H1 (cell line): Measurements from ENCODE around the gene SDC4. TPM values are rescaled to one million over a fixed set of nuclear protein-coding genes. Genes with fewer than 3 reads are reported as not detected.

Experiments
- CTCF ChIA-PET: fragments of 300-600 bp; sonication (Branson Sonifier 250); formaldehyde crosslinking; loops from one replicate; lab custom pipeline; 2021; ENCODE audit not compliant: partially characterized antibody; lab: Charles Lee
- POLR2A ChIA-PET: fragments of 300-600 bp; sonication (Branson Sonifier 250); formaldehyde crosslinking; loops from one replicate; lab custom pipeline; 2021; ENCODE audit warnings: inconsistent platforms; ENCODE audit not compliant: partially characterized antibody; lab: Charles Lee
- DNase-seq, 2 experiments: peaks; one replicate each; pipeline versions ENCODE4 v3.0.0 to v3.0.0-alpha.2; 2010 to 2022; ENCODE audit warnings: low spot score in 2 of 2, low read depth in 1 of 2, mixed read lengths in 1 of 2
- FAIRE-seq: peaks from 2 replicates; lab custom pipeline; 2011; peaks lifted over from hg19 to GRCh38; lab: Jason Lieb, UNC
- H2AFZ ChIP-seq: 2 replicates; pipeline ENCODE4 v1.8.1; 2012; ENCODE audit warnings: low read length, inconsistent platforms
- H2AK5ac ChIP-seq: 2 replicates; pipeline ENCODE4 v1.6.1; 2013; ENCODE audit warnings: low read depth, low read length
- H2BK120ac ChIP-seq: replicated peaks from 2 replicates; pipeline ENCODE3; 2013; ENCODE audit warnings: low read depth, low read length, inconsistent platforms
- H2BK12ac ChIP-seq: 2 replicates; pipeline ENCODE4 v1.6.1; 2013; ENCODE audit warnings: low read depth, low read length
- H2BK15ac ChIP-seq: 2 replicates; pipeline ENCODE4 v1.6.1; 2013; ENCODE audit warnings: low read length
- H2BK20ac ChIP-seq: 2 replicates; pipeline ENCODE4 v1.6.1; 2013; ENCODE audit warnings: low read length
- H2BK5ac ChIP-seq: 2 replicates; pipeline ENCODE4 v1.6.1; 2013; ENCODE audit warnings: low read depth, low read length
- H3K14ac ChIP-seq: 2 replicates; pipeline ENCODE4 v1.6.1; 2013; ENCODE audit warnings: inconsistent platforms; ENCODE audit not compliant: insufficient read length
- H3K18ac ChIP-seq: 2 replicates; pipeline ENCODE4 v1.6.1; 2013; ENCODE audit warnings: low read length; ENCODE audit errors: extremely low read depth
- H3K23ac ChIP-seq: 2 replicates; pipeline ENCODE4 v1.6.1; 2013; ENCODE audit warnings: inconsistent platforms; ENCODE audit not compliant: insufficient read length
- H3K23me2 ChIP-seq: 2 replicates; pipeline ENCODE4 v1.6.1; 2013; ENCODE audit warnings: low read depth, low read length
- H3K27ac ChIP-seq: 2 replicates; pipeline ENCODE4 v1.6.1; 2011; ENCODE audit warnings: low read depth, low read length, inconsistent platforms
- H3K27me3 ChIP-seq, 4 experiments: replicated peaks in 1 of 4; 1 replicate in 1 of 4; 2 replicates in 3 of 4; pipeline versions ENCODE4 v1.6.1 to v1.8.1; 2011 to 2013; ENCODE audit warnings: low read length in 3 of 4, mild to moderate bottlenecking in 3 of 4, inconsistent platforms in 2 of 4, mixed read lengths in 2 of 4, moderate library complexity in 1 of 4; ENCODE audit not compliant: control insufficient read depth in 3 of 4, insufficient read depth in 3 of 4; ENCODE audit errors: extremely low read depth in 1 of 4
- H3K36me3 ChIP-seq, 4 experiments: 2 replicates each; pipeline versions ENCODE4 v1.6.1 to v1.8.1; 2011 to 2013; ENCODE audit warnings: mild to moderate bottlenecking in 4 of 4, low read length in 3 of 4, moderate library complexity in 2 of 4, control low read depth in 1 of 4, inconsistent platforms in 1 of 4; ENCODE audit not compliant: insufficient read depth in 4 of 4, control insufficient read depth in 2 of 4
- H3K4ac ChIP-seq: replicated peaks from 2 replicates; pipeline ENCODE3; 2013; ENCODE audit warnings: low read length, low read depth, mixed read lengths, inconsistent platforms; ENCODE audit not compliant: insufficient read length
- H3K4me1 ChIP-seq, 4 experiments: replicated peaks in 1 of 4; 1 replicate in 1 of 4; 2 replicates in 3 of 4; pipeline versions ENCODE4 v1.6.1 to v1.8.1; 2011 to 2013; ENCODE audit warnings: low read length in 3 of 4, inconsistent platforms in 2 of 4, mixed read lengths in 1 of 4; ENCODE audit not compliant: insufficient read depth in 4 of 4, control insufficient read depth in 3 of 4
- H3K4me2 ChIP-seq, 2 experiments: 2 replicates each; pipeline versions ENCODE4 v1.6.1 to v1.8.1; 2011 to 2013; ENCODE audit warnings: low read depth in 2 of 2, low read length in 2 of 2, control low read depth in 1 of 2, inconsistent platforms in 1 of 2, mild to moderate bottlenecking in 1 of 2; ENCODE audit not compliant: insufficient read depth in 1 of 2
- H3K4me3 ChIP-seq, 4 experiments: fragments of 200-600, 300-600 bp in 1 of 4; sonication (generic), shearing (Covaris generic), sonication (Bioruptor Twin) in 1 of 4; 2 replicates each; pipeline versions ENCODE4 v1.5.1 to v1.8.1; 2011 to 2016; ENCODE audit warnings: low read length in 4 of 4, low read depth in 3 of 4, control low read depth in 2 of 4, inconsistent platforms in 2 of 4, mild to moderate bottlenecking in 2 of 4, mixed read lengths in 1 of 4, moderate library complexity in 1 of 4; ENCODE audit not compliant: insufficient read depth in 2 of 4; ENCODE audit errors: extremely low read depth in 1 of 4
- H3K56ac ChIP-seq: replicated peaks from 2 replicates; pipeline ENCODE3; 2013; ENCODE audit warnings: low read depth, mild to moderate bottlenecking, mixed read lengths, low read length, inconsistent platforms; ENCODE audit not compliant: insufficient read length
- H3K79me1 ChIP-seq: 2 replicates; pipeline ENCODE4 v1.6.1; 2013; ENCODE audit warnings: low read depth, low read length, control low read depth
- H3K79me2 ChIP-seq, 2 experiments: 2 replicates each; pipeline versions ENCODE4 v1.6.1 to v1.8.1; 2012 to 2013; ENCODE audit warnings: low read length in 2 of 2, mild to moderate bottlenecking in 2 of 2, inconsistent platforms in 1 of 2; ENCODE audit not compliant: insufficient read depth in 2 of 2, control insufficient read depth in 1 of 2
- H3K9ac ChIP-seq, 4 experiments: replicated peaks in 1 of 4; 1 replicate in 1 of 4; 2 replicates in 3 of 4; pipeline versions ENCODE4 v1.6.1 to v1.8.1; 2011 to 2013; ENCODE audit warnings: low read depth in 3 of 4, low read length in 3 of 4, control low read depth in 2 of 4, mild to moderate bottlenecking in 2 of 4, moderate library complexity in 2 of 4, inconsistent platforms in 1 of 4; ENCODE audit errors: extremely low read depth in 1 of 4
- H3K9me3 ChIP-seq, 2 experiments: 2 replicates each; pipeline versions ENCODE4 v1.6.1 to v1.8.1; 2012 to 2013; ENCODE audit warnings: mild to moderate bottlenecking in 2 of 2, moderate library complexity in 2 of 2, control low read depth in 1 of 2, inconsistent platforms in 1 of 2, low read depth in 1 of 2, low read length in 1 of 2, mixed read lengths in 1 of 2; ENCODE audit not compliant: insufficient read depth in 2 of 2
- H4K20me1 ChIP-seq, 2 experiments: replicated peaks in 1 of 2; 2 replicates each; pipeline versions ENCODE3 to v1.8.1; 2011 to 2013; ENCODE audit warnings: inconsistent platforms in 2 of 2, low read length in 2 of 2, mild to moderate bottlenecking in 1 of 2; ENCODE audit not compliant: insufficient read depth in 2 of 2, control insufficient read depth in 1 of 2
- H4K5ac ChIP-seq: 2 replicates; pipeline ENCODE4 v1.6.1; 2013; ENCODE audit warnings: low read length, low read depth, mixed read lengths, inconsistent platforms; ENCODE audit not compliant: insufficient read length
- H4K8ac ChIP-seq: 2 replicates; pipeline ENCODE4 v1.8.0; 2013; ENCODE audit warnings: mild to moderate bottlenecking, moderate library complexity, low read length, inconsistent platforms; ENCODE audit not compliant: insufficient read depth; ENCODE audit errors: extremely low read depth
- H4K91ac ChIP-seq: replicated peaks from 2 replicates; pipeline ENCODE3; 2013; ENCODE audit warnings: low read length, mixed read lengths, inconsistent platforms; ENCODE audit not compliant: insufficient read length
- CTCF ChIP-seq, 3 experiments: IDR thresholded peaks; 1 replicate in 2 of 3; 2 replicates in 1 of 3; pipeline versions ENCODE4 v1.5.1 to v1.6.1; 2011; ENCODE audit warnings: low read length in 3 of 3, mild to moderate bottlenecking in 3 of 3, inconsistent platforms in 2 of 3, low read depth in 1 of 3, moderate library complexity in 1 of 3; ENCODE audit not compliant: insufficient read depth in 1 of 3; ENCODE audit errors: control extremely low read depth in 1 of 3
- E2F6 ChIP-seq: IDR thresholded peaks from 2 replicates; pipeline ENCODE4 v1.6.1; 2012; ENCODE audit warnings: inconsistent platforms
- GABPA ChIP-seq: IDR thresholded peaks from 2 replicates; pipeline ENCODE4 v1.6.1; 2011; ENCODE audit warnings: mild to moderate bottlenecking, low read length, moderate library complexity, borderline replicate concordance; ENCODE audit not compliant: insufficient read depth
- HDAC2 ChIP-seq, 2 experiments: fragments of 300-600 bp in 1 of 2; sonication (generic) in 1 of 2; IDR thresholded peaks; 2 replicates each; pipeline ENCODE4 v1.6.1; 2011 to 2012; ENCODE audit warnings: low read depth in 2 of 2, low read length in 2 of 2, mild to moderate bottlenecking in 2 of 2, moderate library complexity in 2 of 2, borderline replicate concordance in 1 of 2, inconsistent platforms in 1 of 2
- PHF8 ChIP-seq: fragments of 200-600 bp; sonication (generic); conservative IDR thresholded peaks from 2 replicates; pipeline ENCODE4 v1.7.1; 2012; ENCODE audit warnings: low read depth, mild to moderate bottlenecking, inconsistent platforms, low read length, moderate library complexity
- RBBP5 ChIP-seq: IDR thresholded peaks from 2 replicates; pipeline ENCODE4 v1.7.1; 2012; ENCODE audit warnings: low read depth, mild to moderate bottlenecking, inconsistent platforms, low read length, moderate library complexity, borderline replicate concordance
- SIN3A ChIP-seq, 2 experiments: IDR thresholded peaks in 1 of 2; conservative IDR thresholded peaks in 1 of 2; 2 replicates each; pipeline ENCODE4 v1.6.1; 2011 to 2012; ENCODE audit warnings: low read length in 2 of 2, improper control_type of control experiment in 1 of 2, low read depth in 1 of 2, mild to moderate bottlenecking in 1 of 2
- SIRT6 ChIP-seq: IDR thresholded peaks from one replicate; pipeline ENCODE4 v1.7.1; 2012; ENCODE audit warnings: low read length, inconsistent platforms
- WGBS, 2 experiments: shearing (Covaris generic) in 1 of 2; methylation state at CpG; one replicate each; pipeline versions ENCODE4 v1.1.6 to v1.1.7; 2013 to 2015; ENCODE audit warnings: low lambda C conversion rate in 2 of 2, mixed read lengths in 2 of 2, inconsistent platforms in 1 of 2, low coverage in 1 of 2, missing lambda C conversion rate in 1 of 2; ENCODE audit not compliant: insufficient replicate concordance in 2 of 2, insufficient coverage in 1 of 2, insufficient read length in 1 of 2; ENCODE audit errors: extremely low coverage in 1 of 2, missing lambda C conversion rate in 1 of 2; 5-methylcytosine and 5-hydroxymethylcytosine counted together
- polyA plus RNA-seq, 7 experiments: library from polyadenylated mRNA; depleted of rRNA in 3 of 7; stranded (reverse) in 5 of 7; unstranded in 2 of 7; fragments of >200 nt in 5 of 7; fragments of 200-250 nt in 2 of 7; gene quantifications; 1 replicate in 5 of 7; 2 replicates in 1 of 7; 4 replicates in 1 of 7; pipeline versions ENCODE4 v1.2.1 to v1.2.3, GENCODE V29; 2011 to 2013; ENCODE audit warnings: missing spikeins in 2 of 7, mixed read lengths in 2 of 7
- total RNA-seq: library from RNA; stranded (reverse); fragmentation: NEBNext Ultra II Directional; extraction: Animal tissue kit (Norgen Biotek cat#: 25700); gene quantifications from 2 replicates; pipeline ENCODE4 v1.2.1, GENCODE V29; 2021

Gene SDC4
- total and polyA plus RNA-seq, 2 of the 8 experiments (the other 6 are each of a cell fraction or from before 2014, with no cell fraction given), result 34.6 to 60.2 TPM

GRCh38 chr20:45304464-45304999 is 43.7 kb downstream of the SDC4 start:
- Histone ChIP-seq H4K91ac (no peak overlapping the region), H3K79me2 (no peaks in the 10 kb centered on the region), H2BK15ac (no peak overlapping the region), H3K4me2 (no peak overlapping the region), H3K23ac (no peak overlapping the region), H3K9ac (no peak overlapping the region), H3K56ac (no peak overlapping the region), H2BK20ac (no peak overlapping the region), H3K27me3 (peaks cover 0 to 6% (median 0%) of the 10 kb centered on the region in 4 experiments; a peak in 3 of 7 replicates), H3K9me3 (no peaks in the 10 kb centered on the region), H3K4me1 (peaks cover 0 to 17% (median 10%) of the 10 kb centered on the region in 4 experiments; a peak in 5 of 7 replicates), H3K14ac (no peak overlapping the region), H3K4me3 (no peak overlapping the region), H3K4ac (no peak overlapping the region), H3K18ac (no peak overlapping the region), H3K79me1 (no peaks in the 10 kb centered on the region), H3K23me2 (no peaks in the 10 kb centered on the region; the same call in 1 of the 2 replicates), H2AK5ac (no peak overlapping the region), H2BK12ac (no peak overlapping the region), H2AFZ (no peak overlapping the region), H2BK120ac (no peak overlapping the region), H3K27ac (no peak overlapping the region), H2BK5ac (no peak overlapping the region), H4K20me1 (peaks cover 0 to 1% of the 10 kb centered on the region in 2 experiments), H3K36me3 (no peaks in the 10 kb centered on the region), H4K5ac (no peak overlapping the region), H4K8ac (no peak overlapping the region)
- FAIRE-seq, result no peak
- 96% methylated on average over 39 of the region's 43 CpGs; no CpG with 5 or more reads in 1 of the 2 experiments for WGBS, 2 experiments
- no peak for DNase-seq
- POLR2A ChIA-PET, result interaction anchor here (1.1 to 4.2 kb wide), 4 partner anchors 9 to 167 kb away, joined by 3 to 18 read pairs (median 4); no protein-coding TSS in a partner anchor
- CTCF ChIA-PET, result interaction anchor here (1.0 to 6.2 kb wide), 8 partner anchors 8 to 166 kb away, joined by 3 to 104 read pairs (median 4); partner anchors contain the start of gene TP53TG5
- no peak for TF ChIP-seq GABPA
- TF ChIP-seq SIRT6, result no peak
- no peak for TF ChIP-seq PHF8
- no peak for TF ChIP-seq E2F6
- TF ChIP-seq RBBP5, result no peak
- TF ChIP-seq SIN3A (conservative IDR thresholded peaks at IDR 0.05 in 1 of 2, IDR thresholded peaks at IDR 0.05 in 1 of 2; ENCODE audit: low read depth in 1 of 2, low read length in 2 of 2), result no peak
- TF ChIP-seq CTCF (IDR thresholded peaks at IDR 0.05; ENCODE audit: control extremely low read depth in 1 of 3, insufficient read depth in 1 of 3, low read depth in 1 of 3, low read length in 3 of 3), result no peak
- no peak for TF ChIP-seq HDAC2 (IDR thresholded peaks at IDR 0.05; ENCODE audit: borderline replicate concordance in 1 of 2, low read depth in 2 of 2, low read length in 2 of 2)
